ENCODE measurements around the gene EYA3.

Gene EYA3

DNA sequence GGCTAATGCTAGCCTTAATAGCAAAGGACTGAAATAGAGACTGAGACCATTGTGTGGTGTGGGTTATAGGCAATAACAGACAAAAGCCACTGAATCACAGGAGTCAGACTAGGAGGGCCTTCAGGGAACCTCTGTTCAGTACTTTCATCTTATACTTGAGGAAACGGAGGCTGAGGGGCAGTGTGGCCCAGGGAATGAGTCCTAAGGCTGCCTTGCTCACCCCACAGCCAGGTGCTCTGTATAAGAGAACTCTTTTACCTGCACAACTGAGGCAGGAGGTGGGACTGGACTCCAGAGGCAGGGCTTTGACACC lies 150.9 kb downstream of the EYA3 start:
- H3K4me1 ChIP-seq (ENCODE audit: low read length): peaks cover 15% of the 10 kb centered on the region
- H4K20me1 ChIP-seq (ENCODE audit: insufficient read depth, low read length): no peaks in the 10 kb centered on the region
- no peak overlapping the region for H3K4me3 ChIP-seq (ENCODE audit: low read length)
- no peak for DNase-seq
- TF ChIP-seq EZH2phosphoT487 (IDR thresholded peaks at IDR 0.05; ENCODE audit: low read length) (no peak), CTCF (IDR thresholded peaks at IDR 0.05; ENCODE audit: low read length) (no peak), EZH2 (optimal IDR thresholded peaks at IDR 0.05; ENCODE audit: low read depth, low read length) (no peak)
- H3K27ac ChIP-seq (ENCODE audit: low read length): no peak overlapping the region
- no peaks in the 10 kb centered on the region for H3K9me2 ChIP-seq (replicated peaks; ENCODE audit: insufficient read depth, low read length)
- H3K79me2 ChIP-seq (ENCODE audit: low read length): no peaks in the 10 kb centered on the region
- H2AFZ ChIP-seq (ENCODE audit: low read length): no peak overlapping the region
- H3K36me3 ChIP-seq (replicated peaks; ENCODE audit: insufficient read depth, low read length): no peaks in the 10 kb centered on the region
- peaks cover 4% of the 10 kb centered on the region; the same call in 1 of the 2 replicates for H3F3A ChIP-seq (ENCODE audit: insufficient read depth, low read length)
- no peak overlapping the region for H3K9ac ChIP-seq (ENCODE audit: low read length)
- H3K9me3 ChIP-seq (replicated peaks; ENCODE audit: insufficient read depth, low read length): no peaks in the 10 kb centered on the region
- H3K27me3 ChIP-seq (replicated peaks; ENCODE audit: insufficient read depth, low read length): no peaks in the 10 kb centered on the region
- H3K4me2 ChIP-seq (ENCODE audit: low read depth, low read length): no peak overlapping the region

DNA sequence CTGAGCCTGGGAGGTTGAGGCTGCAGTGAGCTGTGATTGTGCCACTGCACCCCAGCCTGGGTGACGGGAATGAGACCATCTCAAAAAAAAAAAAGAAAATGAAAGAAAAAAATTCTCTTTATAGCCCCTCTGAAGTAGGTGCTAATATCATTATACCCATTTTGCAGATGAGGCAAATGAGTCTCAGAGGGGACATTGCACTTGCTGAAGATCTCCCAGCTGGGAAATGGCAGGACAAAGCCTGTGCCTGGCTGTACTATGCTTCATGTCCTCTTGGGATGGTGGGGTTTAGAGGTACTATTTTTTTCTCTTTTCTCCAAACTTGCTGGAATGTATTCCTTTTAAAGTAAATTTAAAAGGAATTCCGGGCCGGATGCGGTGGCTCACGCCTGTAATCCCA lies 152.0 kb downstream of the EYA3 start:
- no peak overlapping the region for H3K4me3 ChIP-seq (ENCODE audit: low read length)
- no peaks in the 10 kb centered on the region for H4K20me1 ChIP-seq (ENCODE audit: insufficient read depth, low read length)
- no peak for DNase-seq
- peaks cover 4% of the 10 kb centered on the region; the same call in 1 of the 2 replicates for H3F3A ChIP-seq (ENCODE audit: insufficient read depth, low read length)
- H3K27me3 ChIP-seq (replicated peaks; ENCODE audit: insufficient read depth, low read length): no peaks in the 10 kb centered on the region
- no peak for TF ChIP-seq CTCF (IDR thresholded peaks at IDR 0.05; ENCODE audit: low read length)
- TF ChIP-seq EZH2 (optimal IDR thresholded peaks at IDR 0.05; ENCODE audit: low read depth, low read length): no peak
- TF ChIP-seq EZH2phosphoT487 (IDR thresholded peaks at IDR 0.05; ENCODE audit: low read length): no peak
- no peaks in the 10 kb centered on the region for H3K79me2 ChIP-seq (ENCODE audit: low read length)
- no peaks in the 10 kb centered on the region for H3K9me3 ChIP-seq (replicated peaks; ENCODE audit: insufficient read depth, low read length)
- no peaks in the 10 kb centered on the region for H3K9me2 ChIP-seq (replicated peaks; ENCODE audit: insufficient read depth, low read length)
- no peak overlapping the region for H2AFZ ChIP-seq (ENCODE audit: low read length)
- no peak overlapping the region for H3K4me2 ChIP-seq (ENCODE audit: low read depth, low read length)
- H3K36me3 ChIP-seq (replicated peaks; ENCODE audit: insufficient read depth, low read length): no peaks in the 10 kb centered on the region
- no peak overlapping the region for H3K27ac ChIP-seq (ENCODE audit: low read length)
- peaks cover 15% of the 10 kb centered on the region for H3K4me1 ChIP-seq (ENCODE audit: low read length)
- no peak overlapping the region for H3K9ac ChIP-seq (ENCODE audit: low read length)

- no peak overlapping the region for H3K4me3 ChIP-seq (ENCODE audit: low read length)
- no peak overlapping the region for H3K27ac ChIP-seq (ENCODE audit: low read length)
- peak overlapping the region; percentile 77; the same call in 1 of the 2 replicates for H2AFZ ChIP-seq (ENCODE audit: low read length)
- H3F3A ChIP-seq (ENCODE audit: insufficient read depth, low read length): peaks cover 4% of the 10 kb centered on the region; the same call in 1 of the 2 replicates
- no peaks in the 10 kb centered on the region for H3K9me3 ChIP-seq (replicated peaks; ENCODE audit: insufficient read depth, low read length)
- TF ChIP-seq EZH2 (optimal IDR thresholded peaks at IDR 0.05; ENCODE audit: low read depth, low read length): no peak
- no peak for TF ChIP-seq EZH2phosphoT487 (IDR thresholded peaks at IDR 0.05; ENCODE audit: low read length)
- no peak for TF ChIP-seq CTCF (IDR thresholded peaks at IDR 0.05; ENCODE audit: low read length)
- H3K4me1 ChIP-seq (ENCODE audit: low read length): peaks cover 15% of the 10 kb centered on the region
- H3K27me3 ChIP-seq (replicated peaks; ENCODE audit: insufficient read depth, low read length): no peaks in the 10 kb centered on the region
- H3K9ac ChIP-seq (ENCODE audit: low read length): no peak overlapping the region
- H3K36me3 ChIP-seq (replicated peaks; ENCODE audit: insufficient read depth, low read length): no peaks in the 10 kb centered on the region
- no peaks in the 10 kb centered on the region for H3K79me2 ChIP-seq (ENCODE audit: low read length)
- H3K9me2 ChIP-seq (replicated peaks; ENCODE audit: insufficient read depth, low read length): no peaks in the 10 kb centered on the region
- no peaks in the 10 kb centered on the region for H4K20me1 ChIP-seq (ENCODE audit: insufficient read depth, low read length)
- no peak overlapping the region for H3K4me2 ChIP-seq (ENCODE audit: low read depth, low read length)
- DNase-seq: no peak
Measured at GRCh38 chr1:27935721-27936120, 152.7 kb downstream of the EYA3 start.

Measured in MM.1S (cell line).